NT2/D1 (cell line): ENCODE measurements around the gene ERC2.

Experiments used
- SUZ12 ChIP-seq: IDR thresholded peaks from 2 replicates; pipeline ENCODE4 v1.6.1; 2011; ENCODE audit not compliant: insufficient read length, insufficient read depth; ENCODE audit errors: extremely low read depth
- YY1 ChIP-seq: IDR thresholded peaks from 2 replicates; pipeline ENCODE4 v1.6.1; 2011; ENCODE audit not compliant: insufficient read length, insufficient read depth
- ZNF274 ChIP-seq: IDR thresholded peaks from 2 replicates; pipeline ENCODE4 v1.6.1; 2011; ENCODE audit warnings: mild to moderate bottlenecking, low read depth, low read length

- TF ChIP-seq ZNF274 (no peak), YY1 (no peak), SUZ12 (no peak)
These were observed 971.0 kb downstream of the ERC2 start for GRCh38 chr3:55497250-55497649.
